Right ventricle myocardium inferior (tissue), 1 donor: ENCODE results near the gene TRAPPC8. TPM values are rescaled to one million over a fixed set of nuclear protein-coding genes. Genes with fewer than 3 reads are reported as not detected.
"Not testable (repeated sequence)": the region's sequence is repeated elsewhere in the genome, so short reads cannot be mapped to it uniquely, and the experiment has no call there.

Source experiments
- ATAC-seq: fragments of 200-7000 bp; cut with Tn5 transposase; one replicate; pipeline ENCODE4 v1.9.1; 2020; ENCODE audit warnings: mild to moderate bottlenecking, moderate library complexity
- DNase-seq: peaks from one replicate; pipeline ENCODE4 v3.0.0; 2021; ENCODE audit errors: missing footprints
- intact Hi-C: fragments of 100-400 bp; cut with DNase I; formaldehyde crosslinking; loops from one replicate; pipeline ENCODE4 v1.11.0; 2022
- total RNA-seq: library from RNA; stranded (reverse); fragmentation: NEBNext Ultra II Directional; extraction: Animal tissue kit (Norgen Biotek cat#: 25700); gene quantifications from one replicate; pipeline ENCODE4 v1.2.1, GENCODE V29; 2021
- donor health status: DM: no; HTN: yes; CAD: no; lungs with severe emphysema.

Gene TRAPPC8
- total RNA-seq, 1 donor from 2014 or later = 30.9 TPM

DNA sequence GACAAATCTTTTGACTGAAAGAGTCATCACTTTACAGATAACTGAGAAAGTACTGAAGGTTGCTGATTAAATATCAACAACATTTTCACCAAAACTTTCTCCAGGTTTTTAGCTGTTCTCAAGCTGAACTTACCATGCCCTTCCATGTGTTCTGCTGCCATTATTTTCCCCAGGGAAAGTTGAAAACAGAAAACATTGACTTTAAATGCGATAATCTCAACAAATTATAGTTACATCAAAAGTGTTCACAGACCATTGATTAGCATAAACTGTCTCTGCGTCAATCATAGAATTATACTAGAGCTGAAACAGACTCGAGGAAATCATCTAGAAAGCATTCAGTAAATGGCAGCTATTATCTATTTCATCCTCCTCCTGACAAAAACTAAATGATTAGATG is 51.4 kb downstream of the TRAPPC8 start:
- ATAC-seq = no peak
- intact Hi-C loops = no loop called here

DNA sequence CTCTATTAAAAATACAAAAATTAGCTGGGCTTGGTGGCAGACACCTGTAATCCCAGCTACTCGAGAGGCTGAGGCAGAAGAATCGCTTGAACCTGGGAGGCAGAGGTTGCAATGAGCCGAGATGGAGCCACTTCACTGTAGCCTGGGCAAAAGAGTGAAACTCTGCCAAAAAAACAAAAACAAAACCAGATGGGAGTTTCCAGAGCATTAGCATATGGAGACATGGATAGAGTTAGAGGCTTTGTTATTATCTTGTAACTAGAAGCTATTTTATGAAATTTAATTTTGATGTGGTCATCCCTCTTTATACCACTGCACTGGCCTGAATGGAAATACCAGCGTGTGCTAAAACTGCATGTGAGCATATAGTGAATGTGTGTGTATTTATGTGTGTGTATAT is 58.9 kb downstream of the TRAPPC8 start:
- intact Hi-C loops = no loop called here
- DNase-seq = no peak
- no peak for ATAC-seq

More for the DNA sequence above, 51.4 kb downstream of the TRAPPC8 start:
- no peak for DNase-seq

DNA sequence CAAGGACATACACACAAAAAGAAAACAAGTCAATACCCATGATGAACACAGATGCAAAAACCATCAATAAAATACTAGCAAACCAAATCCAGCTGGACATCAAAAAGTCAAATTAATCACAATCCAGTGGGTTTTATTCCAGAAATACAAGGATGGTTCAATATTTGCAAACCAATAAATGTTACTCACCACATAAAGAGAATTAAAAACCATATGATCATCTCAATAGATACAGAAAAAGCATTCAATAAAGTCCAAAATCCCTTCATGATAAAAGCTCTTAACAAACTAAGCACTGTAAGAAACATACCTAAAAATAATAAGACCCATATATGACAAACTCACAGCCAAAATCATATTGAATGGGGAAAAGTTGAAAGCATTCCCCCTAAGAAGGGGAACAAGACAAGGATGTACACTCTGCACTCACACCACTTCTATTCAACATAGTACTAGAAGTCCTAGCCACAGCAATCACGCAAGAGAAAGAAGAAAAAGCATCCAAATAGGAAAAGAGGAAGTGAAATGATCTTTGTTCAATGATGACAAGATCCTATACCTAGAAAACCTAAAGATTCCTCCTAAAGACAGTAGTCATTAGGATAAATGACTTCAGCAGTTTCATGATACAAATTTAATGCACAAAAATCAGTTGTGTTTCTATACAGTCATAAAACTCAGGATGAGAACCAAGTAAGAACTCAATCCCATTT is 62.6 kb downstream of the TRAPPC8 start:
- intact Hi-C loops = no loop called here
- ATAC-seq = no peak

DNA sequence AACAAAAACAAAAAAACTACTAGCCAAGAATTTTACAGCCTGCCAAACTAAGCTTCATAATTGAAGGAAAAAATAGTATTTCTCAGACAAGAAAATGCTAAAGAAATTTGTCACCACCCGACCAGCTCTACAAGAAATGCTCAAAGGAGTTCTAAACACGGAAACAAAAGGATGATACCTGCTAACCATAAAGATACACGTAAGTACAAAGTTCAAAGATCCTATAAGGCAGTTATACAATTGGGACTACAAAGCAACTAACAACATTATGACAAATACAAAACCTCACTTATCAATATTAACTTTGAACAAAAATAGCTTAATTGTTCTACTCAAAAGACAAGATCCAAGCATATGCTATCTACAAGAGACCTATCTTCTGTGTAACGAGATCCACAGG is 64.6 kb downstream of the TRAPPC8 start:
- ATAC-seq (no peak), DNase-seq (no peak)
- intact Hi-C loops = no loop called here

More for the DNA sequence above, 62.6 kb downstream of the TRAPPC8 start:
- DNase-seq = no peak

DNA sequence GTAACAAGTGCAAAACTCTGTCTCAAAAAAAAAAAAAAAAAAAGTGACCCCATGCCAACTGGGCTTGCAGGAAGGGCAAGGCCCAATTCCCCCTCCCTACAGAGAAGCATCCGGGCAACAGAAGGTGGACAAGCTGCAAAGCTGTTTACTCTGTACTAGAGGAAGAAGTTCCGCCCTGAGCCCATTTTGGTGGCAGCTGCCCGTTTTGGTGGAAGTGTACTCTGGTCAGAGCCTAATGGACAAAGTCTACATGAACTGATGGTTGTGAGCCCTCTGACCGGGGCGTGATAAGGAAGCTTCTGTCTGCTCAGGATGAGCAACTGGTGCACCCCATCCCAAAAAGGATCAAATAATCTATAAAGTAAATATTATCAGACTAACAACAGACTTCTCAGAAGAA is 65.0 kb downstream of the TRAPPC8 start:
- intact Hi-C loops = no loop called here
- DNase-seq (no peak), ATAC-seq (no peak)

DNA sequence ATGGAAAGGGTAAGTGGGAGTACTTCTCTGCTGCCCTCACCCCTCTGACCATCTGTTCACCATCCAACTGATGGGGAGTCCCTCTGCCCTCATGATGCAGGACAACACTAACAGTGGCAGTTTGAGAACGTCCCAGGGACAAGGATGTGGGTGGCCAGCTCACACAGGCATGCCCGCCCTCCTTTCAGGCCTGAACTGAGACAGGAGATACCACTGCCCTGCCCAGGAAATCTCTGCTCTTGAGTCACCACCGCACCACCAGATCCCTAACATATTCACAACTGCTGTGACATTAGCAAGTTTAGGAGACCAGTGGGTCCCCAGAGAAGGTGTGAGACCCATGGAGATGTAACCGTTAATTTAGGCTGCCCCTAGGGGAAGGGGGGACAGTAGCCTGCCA is 66.2 kb downstream of the TRAPPC8 start:
- no peak for DNase-seq
- no peak for ATAC-seq
- intact Hi-C loops = no loop called here

DNA sequence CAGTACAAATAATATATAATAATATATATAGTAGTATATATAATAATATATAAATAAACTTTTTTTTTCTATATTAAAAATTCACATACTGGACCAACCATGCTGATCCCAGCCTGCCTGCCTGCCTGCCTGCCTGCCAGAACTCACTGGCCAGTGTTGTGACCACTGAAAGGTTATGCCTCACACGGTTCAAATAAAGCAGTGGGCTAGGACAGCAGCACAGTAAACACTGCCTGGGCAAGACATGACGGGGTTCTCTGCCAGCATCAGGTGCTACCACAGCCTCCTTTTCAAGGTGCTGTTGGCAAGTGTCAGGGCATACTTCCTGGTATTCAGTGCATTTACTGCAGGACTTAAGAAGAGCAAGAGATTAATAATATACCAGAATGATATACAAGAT is 67.6 kb downstream of the TRAPPC8 start:
- DNase-seq = no peak
- intact Hi-C loops = no loop called here
- ATAC-seq = no peak

DNA sequence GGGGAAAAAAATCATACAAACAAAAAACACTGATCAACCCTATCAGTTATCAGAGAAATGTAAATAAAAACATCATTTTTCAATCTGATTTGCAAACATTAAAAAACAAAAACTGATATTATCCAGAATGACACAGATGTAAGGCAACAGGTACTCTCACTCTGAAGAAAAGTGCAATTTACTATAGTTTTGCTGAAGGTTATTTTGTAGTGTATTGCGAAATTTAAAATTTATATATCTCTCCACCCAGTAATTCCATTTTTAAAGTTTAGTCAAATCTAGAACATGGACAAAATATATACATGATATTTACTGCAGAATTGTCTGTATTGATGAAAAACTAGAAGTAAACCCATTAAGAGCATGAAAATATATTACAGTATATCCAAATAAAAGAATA is 79.8 kb downstream of the TRAPPC8 start:
- no peak for ATAC-seq
- intact Hi-C loops = loop anchor here (5.0 kb wide), 1 partner anchor 39 kb away; no protein-coding TSS in a partner anchor
- DNase-seq = no peak

DNA sequence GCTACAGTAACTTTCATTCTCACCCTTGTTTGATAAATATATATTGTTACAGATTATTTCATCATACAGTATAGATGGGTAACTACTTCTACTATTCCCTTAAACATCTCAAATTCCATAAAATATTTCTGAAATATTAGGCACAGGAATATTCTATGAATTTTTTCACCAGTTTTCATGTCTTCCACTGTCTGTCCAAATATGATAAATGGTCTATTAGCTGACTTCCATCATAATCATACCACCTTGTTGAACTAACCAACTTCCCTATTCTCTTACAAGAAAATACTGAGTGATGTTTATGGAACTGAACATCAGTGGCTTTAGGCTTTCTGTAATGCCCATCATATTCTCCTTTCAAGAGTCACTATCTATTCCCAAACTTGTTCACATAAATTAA is 82.4 kb downstream of the TRAPPC8 start:
- DNase-seq (no peak), ATAC-seq (no peak)
- intact Hi-C loops = loop anchor here (5.0 kb wide), 1 partner anchor 42 kb away; no protein-coding TSS in a partner anchor

DNA sequence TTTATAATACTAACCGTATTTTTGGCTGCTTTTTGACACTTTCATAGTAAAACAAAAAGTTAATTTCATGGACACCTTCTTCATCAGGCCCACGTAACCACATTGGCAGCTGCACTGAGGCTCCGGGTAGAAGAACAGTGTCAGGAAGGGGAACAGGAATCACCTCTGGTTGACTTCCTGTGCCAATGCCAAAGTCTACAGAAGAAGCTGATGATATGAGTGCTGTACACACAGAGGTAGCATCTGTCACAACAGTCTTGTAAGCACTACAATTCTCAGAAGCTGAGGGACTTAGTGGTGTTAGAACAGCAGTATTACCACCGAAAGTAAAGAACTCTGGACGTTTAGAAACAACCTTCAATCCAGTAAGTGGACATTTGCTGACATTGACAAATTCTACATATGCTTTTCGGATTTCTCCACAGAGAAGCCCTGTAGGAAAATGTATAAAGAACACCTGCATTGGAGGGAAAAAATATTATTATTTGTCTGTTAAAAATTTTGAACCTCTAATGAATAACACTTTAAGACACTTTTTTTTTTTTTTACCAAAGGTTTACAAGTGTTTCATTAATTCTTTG is 85.3 kb downstream of the TRAPPC8 start:
- ATAC-seq = no peak
- no peak for DNase-seq
- intact Hi-C loops = no loop called here

DNA sequence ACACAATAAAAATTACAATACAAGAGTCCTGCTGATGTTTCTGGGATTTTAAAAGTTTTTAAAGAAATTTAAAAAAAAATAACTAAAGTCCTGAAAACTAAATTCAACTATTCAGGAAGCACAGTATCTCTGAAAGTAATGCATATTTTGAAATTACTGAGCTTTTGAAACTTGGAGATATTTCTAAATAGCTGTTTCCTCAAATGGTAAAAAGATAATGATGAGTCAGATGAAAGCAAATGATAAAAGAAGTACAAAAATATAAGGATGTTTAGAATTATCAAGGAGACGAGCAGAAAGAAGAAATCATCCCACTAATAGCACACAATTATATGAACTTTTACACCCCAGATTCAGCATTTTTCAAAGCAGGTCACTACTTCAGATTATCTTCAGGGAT is 92.1 kb downstream of the TRAPPC8 start:
- no peak for ATAC-seq
- DNase-seq = no peak
- intact Hi-C loops = no loop called here

DNA sequence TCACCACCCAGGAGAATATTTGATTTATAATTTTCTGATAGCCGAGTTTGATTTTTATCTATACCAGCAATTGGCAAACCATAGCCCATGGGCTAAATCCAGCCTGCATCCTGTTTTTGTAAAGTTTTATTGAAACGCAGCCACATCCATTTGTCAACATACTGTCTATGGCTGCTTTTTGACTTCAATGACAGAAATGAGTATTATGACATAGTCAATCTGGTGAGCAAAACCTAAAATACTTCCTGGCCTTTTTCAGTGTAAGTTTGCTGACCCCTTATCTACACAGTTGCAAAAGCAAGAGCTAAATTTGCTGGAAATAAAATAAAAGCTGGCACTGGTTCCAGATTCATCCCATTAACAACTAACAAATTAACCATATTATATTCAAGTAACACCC is 102.4 kb downstream of the TRAPPC8 start:
- no peak for ATAC-seq
- intact Hi-C loops = no loop called here
- no peak for DNase-seq

DNA sequence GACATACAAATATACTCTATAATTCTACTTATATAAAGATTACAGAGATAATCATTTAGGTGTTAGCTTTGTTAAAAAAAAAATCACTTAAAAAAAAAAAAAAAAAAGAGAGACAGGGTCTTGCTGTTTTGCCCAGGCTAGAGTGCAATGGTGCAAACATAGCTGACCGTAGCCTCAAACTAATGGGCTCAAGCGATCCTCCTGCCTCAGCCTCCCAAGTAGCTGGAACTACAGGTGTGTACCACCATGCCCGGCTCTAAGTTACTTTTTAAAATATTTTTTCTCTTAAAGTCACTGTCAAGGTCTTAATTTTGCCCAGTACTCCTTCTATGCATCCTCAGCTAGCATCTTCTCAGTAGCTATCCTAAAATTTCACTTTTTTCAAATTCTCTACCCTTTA is 105.0 kb downstream of the TRAPPC8 start:
- intact Hi-C loops = no loop called here
- ATAC-seq (no peak), DNase-seq (no peak)

DNA sequence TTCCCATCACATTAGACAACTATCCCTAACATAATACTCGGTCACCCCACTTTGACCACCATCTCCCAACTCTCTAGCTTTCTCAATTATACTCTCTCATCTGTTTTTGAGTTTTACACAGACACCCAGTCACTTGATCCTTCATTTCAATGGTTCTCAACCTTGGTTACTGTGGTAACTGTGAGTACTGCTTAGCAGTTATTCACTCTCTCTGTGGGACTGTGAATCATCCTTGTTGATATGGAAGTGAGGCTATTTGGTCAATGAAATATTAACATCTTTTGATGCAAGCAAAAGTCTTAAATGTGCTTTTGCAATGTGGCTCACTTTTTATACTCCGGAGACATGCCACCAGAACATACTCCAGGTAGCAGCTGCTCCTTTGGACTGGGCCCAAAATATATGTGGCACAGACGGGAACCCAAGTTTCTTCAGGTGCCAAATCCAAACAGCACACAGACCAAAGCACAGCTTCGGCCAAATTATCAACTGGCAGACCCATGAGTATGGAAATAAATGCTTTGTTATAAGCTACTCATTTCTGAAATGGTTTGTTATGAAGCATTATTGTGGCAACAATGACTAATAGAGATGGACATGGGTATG is 107.3 kb downstream of the TRAPPC8 start:
- intact Hi-C loops = no loop called here
- DNase-seq = no peak
- no peak for ATAC-seq

DNA sequence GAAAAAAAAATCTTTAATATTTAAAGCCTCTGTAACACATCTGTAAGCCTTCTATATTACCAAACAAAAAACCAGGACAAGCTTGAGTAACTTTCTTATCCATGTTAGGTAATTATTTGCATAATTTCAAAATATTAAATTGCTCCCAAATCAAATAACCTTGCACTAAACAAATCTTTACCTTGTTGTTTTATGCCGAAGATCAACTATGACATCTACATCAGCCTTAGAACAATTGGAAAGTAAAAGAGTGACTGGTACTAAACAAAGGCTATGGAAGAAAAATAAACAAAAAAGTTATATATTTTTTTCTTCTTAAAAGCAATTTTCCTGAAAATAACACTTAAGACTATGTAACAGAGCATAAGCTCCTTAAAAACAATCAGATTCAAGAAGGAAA is 111.0 kb downstream of the TRAPPC8 start:
- no peak for ATAC-seq
- intact Hi-C loops = no loop called here
- DNase-seq = no peak

DNA sequence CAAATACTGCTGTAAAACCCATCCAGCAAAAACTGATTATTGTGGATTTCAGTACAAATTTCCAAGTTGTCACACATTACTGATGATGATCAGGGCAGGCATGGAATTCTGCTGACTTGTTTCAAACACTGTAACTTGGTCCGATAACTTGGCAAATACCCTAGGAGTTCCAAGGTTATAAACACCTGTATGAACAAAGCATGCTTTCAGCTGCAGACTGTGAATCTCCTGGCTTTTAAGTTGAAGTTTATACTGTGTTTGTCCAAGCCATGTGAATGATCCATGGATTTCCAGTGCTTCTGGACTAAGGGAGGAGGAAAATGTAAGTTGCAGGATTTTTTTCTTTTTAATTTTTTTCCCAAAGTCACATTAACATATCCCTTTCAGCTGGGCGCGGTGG is 112.2 kb downstream of the TRAPPC8 start:
- ATAC-seq (no peak), DNase-seq (no peak)
- intact Hi-C loops = no loop called here

DNA sequence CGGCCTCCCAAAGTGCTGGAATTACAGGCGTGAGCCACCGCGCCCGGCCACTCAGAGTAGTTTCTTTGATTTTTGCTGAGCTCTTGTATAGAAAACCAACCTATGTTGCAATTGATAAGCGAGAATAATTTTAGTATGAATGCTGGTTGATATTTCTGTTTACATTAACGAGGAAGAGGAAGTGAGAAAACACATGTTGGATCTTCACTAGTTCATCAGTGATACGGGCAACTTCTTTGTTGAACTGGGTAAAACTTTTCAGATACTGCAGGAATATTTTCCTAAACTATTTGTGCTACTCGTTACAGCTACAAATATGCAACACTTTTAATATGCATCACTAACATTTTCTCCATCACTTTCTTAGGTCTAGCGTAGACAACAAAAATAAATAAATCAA is 114.3 kb downstream of the TRAPPC8 start:
- ATAC-seq (no peak), DNase-seq (no peak)
- intact Hi-C loops = loop anchor here (10.0 kb wide), 1 partner anchor 76 kb away; no protein-coding TSS in a partner anchor

DNA sequence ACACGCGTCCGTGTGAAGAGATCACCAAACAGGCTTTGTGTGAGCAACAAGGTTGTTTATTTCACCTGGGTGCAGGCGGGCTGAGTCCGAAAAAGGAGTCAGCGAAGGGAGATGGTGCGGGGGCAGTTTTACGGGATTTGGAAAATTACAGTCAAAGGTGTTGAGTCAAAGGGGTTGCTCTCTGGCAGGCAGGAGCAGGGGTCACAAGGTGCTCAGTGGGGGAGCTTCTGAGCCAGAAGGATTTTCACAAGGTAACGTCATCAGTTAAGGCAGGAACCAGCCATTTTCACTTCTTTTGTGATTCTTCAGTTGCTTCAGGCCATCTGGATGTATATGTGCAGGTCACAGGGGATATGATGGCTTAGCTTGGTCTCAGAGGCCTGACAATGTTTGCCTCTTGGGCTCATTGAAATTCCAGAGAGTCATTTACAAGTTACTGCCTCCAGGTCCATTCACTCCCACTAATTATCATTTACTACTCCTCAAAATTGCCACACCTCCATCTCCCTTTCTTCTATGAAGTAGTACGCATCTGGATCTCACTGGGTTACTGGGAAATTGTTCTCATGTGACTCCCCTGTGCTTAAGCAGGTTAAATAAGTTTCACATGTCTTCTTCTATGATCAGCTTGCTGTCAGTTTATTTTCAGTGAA is 116.1 kb downstream of the TRAPPC8 start:
- not testable (repeated sequence) for ATAC-seq, DNase-seq
- intact Hi-C loops = loop anchor here (10.0 kb wide), 1 partner anchor 78 kb away; no protein-coding TSS in a partner anchor

DNA sequence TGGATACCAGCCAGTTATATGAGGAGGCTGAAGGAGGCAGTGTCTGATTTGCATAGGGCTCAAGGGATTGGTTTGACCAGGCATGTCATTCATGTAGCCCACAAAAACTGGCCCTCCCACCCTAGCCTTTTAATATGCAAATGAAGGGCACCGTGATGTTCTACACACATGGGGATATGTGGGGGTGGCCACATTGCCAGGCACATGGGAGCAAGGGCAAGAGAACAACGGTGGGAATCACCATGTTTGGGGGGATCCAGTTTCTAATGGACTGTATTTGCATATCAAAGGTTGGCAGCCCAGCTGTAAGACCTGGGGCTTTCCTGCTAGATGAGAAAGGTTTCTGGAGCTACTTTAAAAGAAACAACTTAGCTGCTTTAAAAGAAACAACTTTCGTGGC is 117.2 kb downstream of the TRAPPC8 start:
- ATAC-seq (no peak), DNase-seq (no peak)
- intact Hi-C loops = loop anchor here (10.0 kb wide), 1 partner anchor 79 kb away; no protein-coding TSS in a partner anchor
